Gastroesophageal sphincter (tissue), 3 donors: ENCODE results near the gene ST6GALNAC3.

Source experiments
- EP300 ChIP-seq: sonication (generic); formaldehyde crosslinking; IDR thresholded peaks from one replicate; pipeline ENCODE4 v1.6.1; 2017; ENCODE audit warnings: antibody characterized with exemption, mild to moderate bottlenecking
- POLR2A ChIP-seq, 2 donors: fragments of 450-650 bp; IDR thresholded peaks; one replicate each; pipeline ENCODE4 v1.6.1; 2017; ENCODE audit warnings: antibody characterized with exemption in 2 of 2, mild to moderate bottlenecking in 2 of 2, moderate library complexity in 1 of 2
- POLR2AphosphoS5 ChIP-seq: sonication (generic); formaldehyde crosslinking; IDR thresholded peaks from one replicate; pipeline ENCODE4 v1.6.1; 2017; ENCODE audit warnings: antibody characterized with exemption
- TF ChIP-seq, protein P1 (sequence below), 4 experiments: fragments of 200-600 bp in 2 of 4; fragments of 450-650 bp in 2 of 4; sonication (generic) in 1 of 4; IDR thresholded peaks; one replicate each; pipeline ENCODE4 v1.5.1; 2017 to 2019; ENCODE audit warnings: antibody characterized with exemption in 4 of 4, mild to moderate bottlenecking in 2 of 4, moderate library complexity in 2 of 4

DNA sequence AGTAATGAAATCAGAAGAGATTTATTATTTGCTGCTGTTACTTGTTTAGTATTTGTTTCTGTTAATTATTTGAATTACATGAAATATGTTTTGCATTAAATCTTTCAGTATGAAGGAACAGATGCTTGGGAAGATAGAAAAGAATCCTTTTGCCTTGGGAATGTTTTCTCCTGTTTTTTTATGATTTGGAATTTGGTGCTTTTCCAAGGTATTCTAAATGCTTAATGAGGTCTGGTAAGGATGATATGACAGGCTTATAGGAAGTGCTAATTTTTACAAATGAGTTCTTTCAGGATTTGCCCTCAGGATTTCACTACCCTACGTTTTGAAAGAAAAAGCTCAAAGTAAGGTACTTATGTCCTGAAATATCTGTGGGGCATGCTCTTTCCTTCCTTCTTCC is 25.6 kb upstream of the ST6GALNAC3 start:
- TF ChIP-seq, protein P1, sequence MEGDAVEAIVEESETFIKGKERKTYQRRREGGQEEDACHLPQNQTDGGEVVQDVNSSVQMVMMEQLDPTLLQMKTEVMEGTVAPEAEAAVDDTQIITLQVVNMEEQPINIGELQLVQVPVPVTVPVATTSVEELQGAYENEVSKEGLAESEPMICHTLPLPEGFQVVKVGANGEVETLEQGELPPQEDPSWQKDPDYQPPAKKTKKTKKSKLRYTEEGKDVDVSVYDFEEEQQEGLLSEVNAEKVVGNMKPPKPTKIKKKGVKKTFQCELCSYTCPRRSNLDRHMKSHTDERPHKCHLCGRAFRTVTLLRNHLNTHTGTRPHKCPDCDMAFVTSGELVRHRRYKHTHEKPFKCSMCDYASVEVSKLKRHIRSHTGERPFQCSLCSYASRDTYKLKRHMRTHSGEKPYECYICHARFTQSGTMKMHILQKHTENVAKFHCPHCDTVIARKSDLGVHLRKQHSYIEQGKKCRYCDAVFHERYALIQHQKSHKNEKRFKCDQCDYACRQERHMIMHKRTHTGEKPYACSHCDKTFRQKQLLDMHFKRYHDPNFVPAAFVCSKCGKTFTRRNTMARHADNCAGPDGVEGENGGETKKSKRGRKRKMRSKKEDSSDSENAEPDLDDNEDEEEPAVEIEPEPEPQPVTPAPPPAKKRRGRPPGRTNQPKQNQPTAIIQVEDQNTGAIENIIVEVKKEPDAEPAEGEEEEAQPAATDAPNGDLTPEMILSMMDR (IDR thresholded peaks at IDR 0.05), result no peak
- TF ChIP-seq POLR2A (IDR thresholded peaks at IDR 0.05), result no peak
- TF ChIP-seq EP300, result no peak
- no peak for TF ChIP-seq POLR2AphosphoS5
